Measurements from ENCODE around the gene P2RY14.

DNA sequence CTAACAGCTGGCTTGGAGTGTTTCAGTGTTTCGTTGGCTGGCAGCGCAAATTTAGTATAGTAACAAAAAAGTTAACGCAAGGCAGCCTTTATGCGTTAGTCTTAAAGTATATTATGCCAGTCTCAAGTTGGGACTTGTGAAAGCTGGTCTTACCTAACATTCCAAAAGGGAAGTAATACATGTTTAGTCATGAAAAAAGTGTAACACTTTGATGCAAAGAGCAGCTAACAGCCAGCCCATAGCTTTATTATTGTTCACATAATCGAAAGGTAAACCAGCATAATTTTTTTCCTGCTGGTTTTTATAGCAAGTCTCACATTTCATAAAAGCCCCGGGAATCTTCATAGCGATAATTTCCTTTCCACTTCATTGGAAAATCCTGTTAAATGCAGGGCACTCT, 40.6 kb upstream of the P2RY14 start:
- TF ChIP-seq, protein P1, sequence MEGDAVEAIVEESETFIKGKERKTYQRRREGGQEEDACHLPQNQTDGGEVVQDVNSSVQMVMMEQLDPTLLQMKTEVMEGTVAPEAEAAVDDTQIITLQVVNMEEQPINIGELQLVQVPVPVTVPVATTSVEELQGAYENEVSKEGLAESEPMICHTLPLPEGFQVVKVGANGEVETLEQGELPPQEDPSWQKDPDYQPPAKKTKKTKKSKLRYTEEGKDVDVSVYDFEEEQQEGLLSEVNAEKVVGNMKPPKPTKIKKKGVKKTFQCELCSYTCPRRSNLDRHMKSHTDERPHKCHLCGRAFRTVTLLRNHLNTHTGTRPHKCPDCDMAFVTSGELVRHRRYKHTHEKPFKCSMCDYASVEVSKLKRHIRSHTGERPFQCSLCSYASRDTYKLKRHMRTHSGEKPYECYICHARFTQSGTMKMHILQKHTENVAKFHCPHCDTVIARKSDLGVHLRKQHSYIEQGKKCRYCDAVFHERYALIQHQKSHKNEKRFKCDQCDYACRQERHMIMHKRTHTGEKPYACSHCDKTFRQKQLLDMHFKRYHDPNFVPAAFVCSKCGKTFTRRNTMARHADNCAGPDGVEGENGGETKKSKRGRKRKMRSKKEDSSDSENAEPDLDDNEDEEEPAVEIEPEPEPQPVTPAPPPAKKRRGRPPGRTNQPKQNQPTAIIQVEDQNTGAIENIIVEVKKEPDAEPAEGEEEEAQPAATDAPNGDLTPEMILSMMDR (IDR thresholded peaks at IDR 0.05) = no peak
- TF ChIP-seq POLR2A (IDR thresholded peaks at IDR 0.05) = no peak
